Brain microvascular endothelial cell (primary cell): ENCODE results near the gene THRB.
"Not testable (repeated sequence)": the region's sequence is repeated elsewhere in the genome, so short reads cannot be mapped to it uniquely, and the experiment has no call there.

Experiments
- DNase-seq: peaks from one replicate; pipeline ENCODE4 v3.0.0-alpha.2; 2020
- H3K27ac ChIP-seq: fragments of 250-450 bp; sonication (Bioruptor Pico); 2 replicates; pipeline ENCODE4 v1.5.1; 2020; ENCODE audit warnings: mild to moderate bottlenecking, moderate library complexity
- H3K27me3 ChIP-seq: fragments of 250-450 bp; sonication (Bioruptor Pico); replicated peaks from 2 replicates; pipeline ENCODE4 v1.5.1; 2020; ENCODE audit warnings: mild to moderate bottlenecking
- H3K36me3 ChIP-seq: fragments of 250-450 bp; sonication (Bioruptor Pico); replicated peaks from 2 replicates; pipeline ENCODE4 v1.5.1; 2020; ENCODE audit warnings: mild to moderate bottlenecking
- H3K4me3 ChIP-seq: 2 replicates; pipeline ENCODE4 v1.5.1; 2011; ENCODE audit warnings: low read depth, mild to moderate bottlenecking, control low read depth, low read length, moderate library complexity
- in situ Hi-C: cut with HindIII; loops from 2 replicates; pipeline ENCODE4 v1.10.0; 2017; ENCODE audit warnings: low sequenced_read_pairs, low pct_ligation_motif_present
- TF ChIP-seq, protein P1 (sequence below): IDR thresholded peaks from 2 replicates; pipeline ENCODE4 v1.5.1; 2011; ENCODE audit warnings: low read depth, mild to moderate bottlenecking, moderate library complexity, low read length, control low read depth, inconsistent platforms; ENCODE audit errors: missing control alignments

The THRB gene

DNA sequence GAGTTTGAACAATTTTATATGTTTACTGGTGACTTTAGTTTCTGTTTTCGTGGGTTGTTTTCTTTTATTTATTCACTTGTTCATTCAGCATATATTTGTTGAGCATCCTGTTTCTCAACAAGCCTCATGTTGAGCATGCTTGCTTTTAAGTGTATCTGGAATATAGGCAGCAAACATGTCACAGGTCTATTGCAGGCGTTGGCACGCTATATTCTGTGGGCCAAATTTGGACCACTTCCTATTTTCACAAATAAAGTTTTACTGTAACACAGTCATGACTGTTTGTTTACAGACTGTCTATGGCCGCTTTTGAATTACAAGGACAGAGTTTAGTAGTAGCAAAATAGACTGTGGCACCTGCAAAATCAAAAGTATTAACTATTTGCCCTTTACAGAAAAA is 89.6 kb downstream of the THRB start:
- no peaks in the 10 kb centered on the region for H3K27me3 ChIP-seq
- in situ Hi-C loops: no loop called here
- no peak overlapping the region for H3K27ac ChIP-seq

DNA sequence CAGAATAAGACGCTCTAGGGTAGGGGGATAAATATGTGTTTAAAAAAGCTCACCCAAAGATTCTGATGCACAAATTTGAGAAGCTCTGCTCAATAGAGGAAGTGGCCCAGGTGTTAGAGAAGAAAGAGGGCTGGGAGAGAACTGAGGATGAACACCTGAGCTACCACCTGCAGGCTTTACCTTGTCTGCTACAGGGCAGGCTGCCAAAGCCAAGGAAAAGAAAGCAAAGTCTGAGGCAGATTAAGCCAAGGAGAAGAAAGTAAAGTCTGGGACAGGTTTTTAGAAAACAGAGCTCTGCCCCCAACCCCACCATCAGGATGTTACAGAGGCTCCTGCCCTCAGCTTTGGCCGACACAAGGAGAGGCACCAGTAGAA is 92.9 kb downstream of the THRB start:
- TF ChIP-seq, protein P1, sequence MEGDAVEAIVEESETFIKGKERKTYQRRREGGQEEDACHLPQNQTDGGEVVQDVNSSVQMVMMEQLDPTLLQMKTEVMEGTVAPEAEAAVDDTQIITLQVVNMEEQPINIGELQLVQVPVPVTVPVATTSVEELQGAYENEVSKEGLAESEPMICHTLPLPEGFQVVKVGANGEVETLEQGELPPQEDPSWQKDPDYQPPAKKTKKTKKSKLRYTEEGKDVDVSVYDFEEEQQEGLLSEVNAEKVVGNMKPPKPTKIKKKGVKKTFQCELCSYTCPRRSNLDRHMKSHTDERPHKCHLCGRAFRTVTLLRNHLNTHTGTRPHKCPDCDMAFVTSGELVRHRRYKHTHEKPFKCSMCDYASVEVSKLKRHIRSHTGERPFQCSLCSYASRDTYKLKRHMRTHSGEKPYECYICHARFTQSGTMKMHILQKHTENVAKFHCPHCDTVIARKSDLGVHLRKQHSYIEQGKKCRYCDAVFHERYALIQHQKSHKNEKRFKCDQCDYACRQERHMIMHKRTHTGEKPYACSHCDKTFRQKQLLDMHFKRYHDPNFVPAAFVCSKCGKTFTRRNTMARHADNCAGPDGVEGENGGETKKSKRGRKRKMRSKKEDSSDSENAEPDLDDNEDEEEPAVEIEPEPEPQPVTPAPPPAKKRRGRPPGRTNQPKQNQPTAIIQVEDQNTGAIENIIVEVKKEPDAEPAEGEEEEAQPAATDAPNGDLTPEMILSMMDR: no peak
- H3K27me3 ChIP-seq: no peaks in the 10 kb centered on the region
- no peak overlapping the region for H3K4me3 ChIP-seq
- in situ Hi-C loops: no loop called here
- H3K36me3 ChIP-seq: no peaks in the 10 kb centered on the region
- no peak for DNase-seq
- no peak overlapping the region for H3K27ac ChIP-seq

More for the DNA sequence above, 89.6 kb downstream of the THRB start:
- H3K4me3 ChIP-seq: no peak overlapping the region
- H3K36me3 ChIP-seq: no peaks in the 10 kb centered on the region
- DNase-seq: no peak
- TF ChIP-seq, protein P1: no peak

DNA sequence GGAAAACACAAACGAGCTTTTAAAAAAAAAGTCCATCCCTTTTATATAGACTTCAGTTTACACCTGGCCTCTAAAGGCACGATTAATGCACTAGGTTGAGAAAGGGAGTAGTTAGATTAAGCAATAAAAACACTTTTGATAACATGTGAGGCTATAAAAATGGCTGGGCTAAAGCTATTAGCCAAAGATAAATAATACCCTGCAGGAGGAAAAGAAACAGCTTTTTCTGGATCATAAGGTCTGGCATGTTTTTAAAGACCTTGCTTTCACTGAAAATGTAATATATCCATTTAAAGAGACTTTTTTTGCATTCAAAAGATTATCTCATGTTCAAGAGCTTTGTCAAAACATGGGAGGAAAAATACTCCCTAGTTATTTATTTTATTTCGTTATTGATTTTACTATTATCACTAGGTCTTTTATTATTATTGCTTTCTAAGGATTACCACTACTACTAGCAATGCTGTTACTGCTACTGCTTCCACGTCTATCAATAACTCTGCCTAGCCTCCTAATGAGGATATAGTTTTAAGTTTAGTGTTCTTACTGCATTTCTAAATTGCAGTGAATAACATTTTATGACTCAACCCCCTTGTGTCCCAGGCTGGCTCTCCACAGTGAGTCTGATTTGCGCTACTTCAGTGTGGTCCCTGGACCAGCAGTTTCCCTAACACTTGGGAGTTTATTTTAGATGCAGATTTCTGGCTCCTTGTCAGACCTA is 93.4 kb downstream of the THRB start:
- H3K4me3 ChIP-seq: no peak overlapping the region
- H3K36me3 ChIP-seq: no peaks in the 10 kb centered on the region
- TF ChIP-seq, protein P1: no peak
- H3K27ac ChIP-seq: no peak overlapping the region
- H3K27me3 ChIP-seq: no peaks in the 10 kb centered on the region
- DNase-seq: no peak
- in situ Hi-C loops: no loop called here

DNA sequence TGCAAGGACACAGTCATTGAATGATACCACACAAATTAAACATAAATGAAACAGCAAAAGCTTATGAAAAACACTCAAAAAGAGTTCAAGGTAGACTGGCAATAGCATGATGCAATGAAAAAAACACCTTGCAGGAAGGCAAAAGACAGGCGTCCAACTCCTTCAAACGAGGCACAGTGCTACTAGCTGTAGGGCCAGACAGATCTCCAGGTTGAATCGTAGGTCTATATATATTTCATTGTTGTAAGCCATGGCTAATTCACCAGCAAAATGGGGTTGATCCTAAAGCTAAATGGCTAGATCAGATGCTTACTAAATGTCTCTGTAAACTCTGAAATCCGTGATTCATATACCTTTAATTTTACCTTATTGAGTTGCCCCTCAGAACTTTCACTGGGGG is 94.2 kb downstream of the THRB start:
- H3K4me3 ChIP-seq: no peak overlapping the region
- TF ChIP-seq, protein P1: no peak
- H3K27ac ChIP-seq: no peak overlapping the region
- no peaks in the 10 kb centered on the region for H3K27me3 ChIP-seq
- in situ Hi-C loops: no loop called here
- H3K36me3 ChIP-seq: no peaks in the 10 kb centered on the region
- no peak for DNase-seq

DNA sequence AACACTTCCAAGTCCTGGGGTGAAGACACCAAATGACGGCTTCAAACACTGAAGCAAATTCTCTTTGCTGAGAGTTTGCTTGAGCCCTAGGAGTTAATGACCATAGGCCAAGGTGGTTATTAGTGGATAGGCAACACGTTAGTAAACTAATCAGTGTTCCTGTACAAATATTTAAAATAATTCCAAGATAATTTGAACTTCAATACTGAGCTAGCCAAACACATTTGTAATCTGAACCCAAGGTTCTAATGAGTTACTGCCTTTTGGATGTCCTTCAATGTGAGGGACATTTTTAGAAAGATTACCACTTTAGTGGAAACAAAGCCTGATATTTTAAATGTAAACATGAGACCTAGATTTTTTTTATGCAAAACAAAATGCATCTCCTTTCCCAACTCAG is 94.6 kb downstream of the THRB start:
- TF ChIP-seq, protein P1: no peak
- Histone ChIP-seq H3K27ac (no peak overlapping the region), H3K36me3 (no peaks in the 10 kb centered on the region), H3K27me3 (no peaks in the 10 kb centered on the region), H3K4me3 (no peak overlapping the region)
- in situ Hi-C loops: no loop called here
- DNase-seq: no peak

DNA sequence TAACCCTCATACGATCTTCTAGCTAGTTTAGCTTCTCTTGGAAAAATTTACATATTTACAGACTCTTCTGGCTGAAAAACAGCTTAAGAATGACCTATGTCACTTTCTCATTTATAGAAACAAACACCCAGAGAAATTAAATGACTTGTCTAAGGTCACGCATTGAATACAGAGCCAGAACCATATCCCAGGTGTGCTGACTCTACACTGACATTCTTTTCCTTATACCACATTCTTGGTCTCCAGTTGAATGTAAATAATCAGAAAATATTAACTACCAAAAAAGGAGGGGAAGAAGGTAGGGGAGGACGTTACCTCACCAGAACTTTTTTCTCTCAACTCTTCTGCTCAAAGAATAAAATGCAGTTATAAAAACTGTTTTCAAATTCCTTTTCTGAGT is 95.0 kb downstream of the THRB start:
- Histone ChIP-seq H3K27me3 (no peaks in the 10 kb centered on the region), H3K4me3 (no peak overlapping the region), H3K36me3 (no peaks in the 10 kb centered on the region), H3K27ac (no peak overlapping the region)
- in situ Hi-C loops: no loop called here
- TF ChIP-seq, protein P1: no peak
- no peak for DNase-seq

DNA sequence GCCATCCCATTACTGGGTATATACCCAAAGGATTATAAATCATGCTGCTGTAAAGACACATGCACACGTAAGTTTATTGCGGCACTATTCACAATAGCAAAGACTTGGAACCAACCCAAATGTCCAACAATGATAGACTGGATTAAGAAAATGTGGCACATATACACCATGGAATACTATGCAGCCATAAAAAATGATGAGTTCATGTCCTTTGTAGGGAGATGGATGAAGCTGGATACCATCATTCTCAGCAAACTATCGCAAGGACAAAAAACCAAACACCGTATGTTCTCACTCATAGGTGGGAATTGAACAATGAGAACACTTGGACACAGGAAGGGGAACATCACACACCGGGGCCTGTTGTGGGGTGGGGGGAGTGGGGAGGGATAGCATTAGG is 95.9 kb downstream of the THRB start:
- H3K4me3 ChIP-seq, H3K27me3 ChIP-seq, H3K27ac ChIP-seq, in situ Hi-C loops, H3K36me3 ChIP-seq, DNase-seq: not testable (repeated sequence)
